Left lobe of liver (tissue), 2 donors: ENCODE data around the gene PHYH. TPM values are rescaled to one million over a fixed set of nuclear protein-coding genes. Genes with fewer than 3 reads are reported as not detected.
A peak's percentile ranks its signal among the peaks of the same experiment; 100 is the strongest.
"Not testable (repeated sequence)": the region's sequence is repeated elsewhere in the genome, so short reads cannot be mapped to it uniquely, and the experiment has no call there.

Experiments
- ATAC-seq: fragments of 200-7000 bp; cut with Tn5 transposase; one replicate; pipeline ENCODE4 v1.9.1; 2020; ENCODE audit warnings: mild to moderate bottlenecking, moderate library complexity
- DNase-seq: peaks from one replicate; pipeline ENCODE4 v3.0.0-alpha.2; 2020; ENCODE audit warnings: low spot score
- total RNA-seq: library from RNA; stranded (reverse); gene quantifications from one replicate; pipeline ENCODE4 v1.2.1, GENCODE V29; 2021
- donor health status: DM: no; HTN: no; CAD: no; lungs with moderate emphysema.
- donor health status: DM: no; HTN: yes; CAD: no.

Gene PHYH
- total RNA-seq, 1 donor from 2014 or later, result 140 TPM

GRCh38 chr10:13276146-13276545 is 23.7 kb downstream of the PHYH start:
- ATAC-seq, DNase-seq: not testable (repeated sequence)

DNA sequence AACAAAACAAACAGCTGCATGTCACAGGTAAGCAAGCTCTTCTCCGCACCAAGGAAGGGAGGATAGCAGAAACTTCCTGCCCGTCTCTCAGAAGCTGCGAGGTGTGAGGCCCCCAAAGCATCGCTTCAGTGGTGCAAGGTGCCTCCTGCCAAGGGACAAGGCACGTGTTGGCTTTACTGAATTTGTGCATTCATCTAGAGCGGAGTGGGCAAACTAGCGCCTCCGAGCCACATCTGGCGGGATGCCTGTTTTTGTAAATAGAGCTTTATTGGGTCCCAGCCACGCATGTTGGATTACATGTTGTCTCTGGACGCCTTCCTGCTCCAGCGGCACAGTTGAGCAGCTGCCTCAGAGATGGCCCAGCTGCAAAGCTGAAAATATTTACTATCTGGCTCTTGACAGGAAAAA is 27.7 kb downstream of the PHYH start:
- ATAC-seq, result peak; percentile 84
- DNase-seq, result peak; percentile 88

DNA sequence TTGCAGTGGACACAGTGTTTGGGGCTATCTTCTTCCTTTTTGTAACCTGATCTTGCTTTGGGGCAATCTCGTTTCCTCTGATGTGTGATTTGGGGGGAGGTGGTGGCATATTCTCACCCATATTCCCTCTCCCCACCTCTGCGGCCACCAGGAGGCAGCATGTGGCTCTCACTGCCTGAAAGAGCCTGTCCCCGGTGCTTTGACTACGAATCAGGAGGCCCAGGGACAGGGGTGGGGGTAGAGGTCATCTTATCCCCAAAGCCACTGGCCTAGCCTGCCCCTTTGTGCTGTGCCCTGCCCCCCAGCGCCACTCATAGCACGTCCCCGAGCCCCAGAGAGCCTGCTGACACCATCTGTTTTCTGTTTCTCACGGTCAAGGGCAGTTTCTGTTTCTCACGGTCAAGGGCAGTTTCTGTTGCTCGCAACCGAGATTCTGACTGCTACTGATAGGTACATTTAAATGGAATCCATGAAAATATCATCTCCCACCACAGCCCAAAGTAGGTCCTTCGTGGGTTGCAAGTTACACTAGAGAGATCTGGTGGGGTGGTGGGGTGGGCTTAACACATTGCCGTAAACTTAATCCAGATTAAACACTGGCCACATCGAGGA is 28.2 kb downstream of the PHYH start:
- DNase-seq (peak; percentile 88), ATAC-seq (peak; percentile 94)

GRCh38 chr10:13270877-13271551 is 28.9 kb downstream of the PHYH start:
- DNase-seq (no peak), ATAC-seq (no peak)

DNA sequence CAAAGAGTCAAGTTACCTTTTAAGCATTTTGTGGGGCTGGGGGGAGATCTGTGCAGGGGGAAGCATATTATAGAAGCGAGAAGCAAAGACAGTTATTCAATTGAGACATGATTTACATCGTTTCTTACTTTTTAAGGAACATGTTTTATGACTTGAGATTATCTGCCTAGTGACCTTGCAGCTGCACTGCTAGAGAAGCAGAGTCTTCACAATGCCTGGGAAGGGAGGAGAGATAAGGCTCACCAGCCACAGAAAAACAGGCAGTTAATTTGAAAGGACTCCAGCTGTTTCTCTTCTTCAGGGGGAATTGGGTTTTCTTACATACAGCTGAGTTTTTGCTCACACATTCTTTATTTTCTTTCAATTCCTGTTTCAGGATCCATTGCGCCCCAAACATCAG is 31.0 kb downstream of the PHYH start:
- DNase-seq (no peak), ATAC-seq (no peak)

GRCh38 chr10:13268310-13268709 is 31.6 kb downstream of the PHYH start:
- no peak for ATAC-seq

DNA sequence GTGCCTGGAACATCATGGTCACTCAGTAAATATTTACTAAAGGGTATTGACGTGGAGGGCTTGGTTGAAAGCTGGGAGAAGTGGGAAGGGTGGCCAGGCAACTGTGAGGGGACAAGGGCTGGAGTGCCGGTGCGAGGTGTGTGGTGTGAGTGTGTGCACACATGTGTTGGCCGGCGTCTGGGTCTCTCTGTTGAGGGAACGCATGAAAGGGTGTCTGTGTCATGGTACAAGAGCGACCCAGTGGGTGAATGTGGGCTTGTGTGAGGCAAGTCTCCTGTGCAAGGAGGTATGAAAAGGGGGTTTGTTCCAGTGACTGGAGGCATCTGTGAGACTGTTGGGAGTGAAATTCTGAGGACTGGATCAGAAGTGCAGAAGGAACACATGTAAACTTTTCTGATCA is 36.3 kb downstream of the PHYH start:
- no peak for DNase-seq

More at GRCh38 chr10:13268310-13268709, 31.6 kb downstream of the PHYH start:
- DNase-seq, result no peak

DNA sequence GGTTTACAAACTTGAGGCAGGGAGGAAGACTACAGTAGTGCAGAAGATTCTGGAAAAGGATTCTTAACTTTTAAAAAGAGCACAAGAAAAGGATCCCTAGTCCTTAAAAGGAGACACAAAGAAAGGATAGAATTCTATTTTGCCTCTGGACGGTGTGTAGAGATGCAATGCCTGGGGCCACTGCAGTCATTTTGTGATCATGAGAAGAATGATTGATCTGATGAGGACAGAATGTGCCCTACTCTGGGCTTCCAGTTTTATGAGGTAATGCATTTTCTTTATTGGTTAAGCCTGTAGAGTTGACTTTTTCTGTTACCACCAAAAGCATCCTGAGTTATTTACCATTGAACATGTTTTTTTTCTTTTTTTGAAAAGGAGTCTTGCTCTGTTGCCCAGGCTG is 37.4 kb downstream of the PHYH start:
- DNase-seq (no peak), ATAC-seq (no peak)

More for the DNA sequence above, 36.3 kb downstream of the PHYH start:
- no peak for ATAC-seq

- DNase-seq, result no peak
Observed at GRCh38 chr10:13257621-13258140, 42.2 kb downstream of the PHYH start.

GRCh38 chr10:13256627-13257026 is 43.2 kb downstream of the PHYH start:
- no peak for ATAC-seq
- no peak for DNase-seq

More at GRCh38 chr10:13257621-13258140, 42.2 kb downstream of the PHYH start:
- no peak for ATAC-seq

DNA sequence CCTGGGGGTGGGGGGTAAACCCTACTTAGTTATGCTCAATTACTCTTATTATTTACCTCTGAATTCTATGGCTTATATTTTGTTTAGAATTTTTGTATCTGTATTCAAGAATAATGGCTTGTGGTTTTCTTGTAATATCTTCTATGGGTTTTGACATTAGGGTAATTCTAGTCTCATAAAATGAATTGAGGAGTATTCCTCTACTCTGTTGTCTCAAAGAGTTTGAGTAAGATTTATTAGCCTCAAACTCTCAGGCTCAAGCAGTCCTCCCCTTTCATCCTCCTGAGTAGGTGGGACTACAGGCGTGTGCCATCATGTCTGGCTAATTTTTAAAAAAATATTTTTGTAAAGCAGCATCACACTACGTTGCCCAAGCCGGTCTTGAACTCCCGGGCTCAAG is 46.1 kb downstream of the PHYH start:
- DNase-seq (no peak), ATAC-seq (no peak)

- no peak for ATAC-seq
- no peak for DNase-seq
Observed at GRCh38 chr10:13247784-13248183, 52.1 kb downstream of the PHYH start.

DNA sequence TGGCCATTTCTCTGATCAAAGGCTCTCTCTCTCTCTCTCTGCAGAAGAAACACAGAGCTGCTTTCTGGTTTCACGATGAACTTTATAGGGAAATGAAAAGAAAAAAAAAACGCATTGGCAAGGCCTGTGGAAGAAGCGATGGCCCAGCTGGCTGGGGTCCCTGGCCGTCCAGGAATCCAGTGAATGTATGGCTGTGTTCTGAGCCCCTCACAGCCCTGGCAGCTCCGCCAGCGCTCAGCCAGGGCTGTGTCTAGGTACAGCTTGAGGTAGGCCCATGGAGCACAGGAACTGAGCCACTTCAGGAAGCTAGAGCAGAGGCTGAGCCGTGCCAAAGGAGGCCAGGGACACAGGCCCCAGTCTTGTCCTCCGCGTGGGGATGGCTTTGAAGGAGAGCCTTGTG is 52.6 kb downstream of the PHYH start:
- DNase-seq (no peak), ATAC-seq (no peak)

- ATAC-seq, DNase-seq: not testable (repeated sequence)
Observed at GRCh38 chr10:13242260-13242659, 57.6 kb downstream of the PHYH start.

DNA sequence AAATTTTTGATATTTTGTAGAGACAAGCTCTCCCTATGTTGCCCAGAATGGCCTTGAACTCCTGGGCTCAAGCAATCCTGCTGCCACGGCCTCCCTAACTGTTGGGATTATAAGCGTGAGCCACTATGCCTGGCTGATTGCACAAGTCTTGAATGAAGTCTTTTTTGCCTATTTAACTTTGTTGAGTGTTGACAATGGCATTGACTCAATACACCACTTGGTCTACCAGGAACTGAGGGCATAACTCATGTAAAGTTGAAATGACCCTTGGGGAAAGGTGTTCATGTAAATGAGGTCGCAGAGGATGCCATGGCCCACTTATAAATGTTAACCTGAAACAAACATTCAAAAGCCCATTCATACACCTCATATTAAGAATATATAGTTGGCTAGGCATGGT is 58.3 kb downstream of the PHYH start:
- ATAC-seq (no peak), DNase-seq (no peak)

DNA sequence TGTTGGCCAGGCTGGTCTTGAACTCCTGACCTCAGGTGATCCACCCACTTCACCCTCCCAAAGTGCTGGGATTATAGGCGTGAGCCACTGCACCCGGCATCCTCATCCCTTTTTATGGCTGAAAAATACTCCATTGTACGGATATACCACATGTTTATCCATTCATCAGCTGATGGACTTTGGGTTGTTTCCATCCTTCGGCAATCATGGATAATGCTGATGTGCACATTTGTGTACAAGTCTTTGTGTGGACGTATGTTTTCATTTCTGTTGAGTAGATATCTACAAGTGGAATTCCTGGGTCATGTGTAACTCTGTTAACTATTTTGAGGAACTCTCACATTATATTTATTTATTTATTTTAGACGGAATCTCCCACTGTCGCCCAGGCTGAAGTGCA is 59.9 kb downstream of the PHYH start:
- DNase-seq, result no peak
- no peak for ATAC-seq

GRCh38 chr10:13238271-13239077 is 61.4 kb downstream of the PHYH start:
- ATAC-seq (no peak), DNase-seq (no peak)

GRCh38 chr10:13236638-13237037 is 63.2 kb downstream of the PHYH start:
- ATAC-seq, result no peak
- DNase-seq, result no peak

- ATAC-seq, DNase-seq: not testable (repeated sequence)
Observed at GRCh38 chr10:13234736-13235135, 65.1 kb downstream of the PHYH start.

DNA sequence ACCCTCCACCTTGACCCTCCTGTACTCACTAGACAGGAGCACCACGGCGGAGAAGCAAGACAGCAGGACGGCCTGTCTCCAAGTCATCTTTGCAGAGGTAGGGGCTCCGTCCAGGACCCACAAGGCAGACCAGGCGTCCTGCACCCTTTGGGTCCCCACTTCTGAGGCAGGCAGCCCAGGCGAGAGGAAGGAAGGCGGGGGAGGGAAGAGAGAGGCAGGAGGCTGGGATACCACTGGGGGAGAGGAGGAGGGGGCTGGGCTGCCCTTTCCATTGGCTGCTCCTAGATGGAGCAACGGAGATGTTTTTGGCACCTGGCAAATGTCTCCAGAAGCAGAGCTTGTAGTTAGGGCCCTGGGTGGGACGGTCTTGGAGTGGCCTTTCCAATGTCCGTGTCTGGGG is 65.7 kb downstream of the PHYH start, which contains the start of gene UCMA:
Gene UCMA, minus strand, starts transcription at position 203 of the 400 bp plus-strand sequence. Its CDS starts 116 bp downstream, at position 87.
- ATAC-seq (no peak), DNase-seq (no peak)

DNA sequence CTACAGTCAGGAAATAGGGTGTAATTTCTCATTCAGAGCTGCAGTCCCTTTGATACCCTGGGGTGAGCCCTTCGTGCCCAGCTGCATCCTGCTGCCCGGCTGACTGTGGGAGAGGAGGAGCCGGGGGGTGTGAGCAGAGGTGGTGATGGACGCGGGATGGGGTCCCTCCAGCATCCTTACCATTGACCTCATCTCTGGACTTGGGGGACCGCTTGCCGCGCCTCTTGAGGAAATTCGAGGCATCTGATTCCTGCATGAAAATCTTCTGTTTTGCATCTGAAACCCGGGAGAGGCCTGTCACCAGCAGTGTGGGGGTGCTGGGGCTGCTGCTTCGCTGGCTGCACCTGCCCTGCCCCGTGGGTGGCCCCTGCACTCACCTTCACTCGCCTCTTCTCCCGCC is 66.5 kb downstream of the PHYH start:
- ATAC-seq (no peak), DNase-seq (no peak)
